PC-9 (cell line): ENCODE measurements around the gene CPNE4. TPM values are rescaled to one million over a fixed set of nuclear protein-coding genes. Genes with fewer than 3 reads are reported as not detected.

Experiments used
- BruUV-seq: library from RNA; stranded (reverse); fragments of 400-500 nt; replicated peaks from 2 replicates; lab custom pipeline; 2021; lab: Mats Ljungman, UMichigan
- CTCF ChIA-PET: fragments of 300-600 bp; sonication (Branson Sonifier 250); formaldehyde crosslinking; loops from one replicate; lab custom pipeline; 2022; ENCODE audit warnings: antibody characterized with exemption; lab: Charles Lee
- POLR2A ChIA-PET: fragments of 300-600 bp; sonication (Branson Sonifier 250); formaldehyde crosslinking; loops from one replicate; lab custom pipeline; 2022; ENCODE audit warnings: antibody characterized with exemption; ENCODE audit not compliant: unreplicated experiment; lab: Charles Lee
- DNase-seq, 2 experiments: peaks; one replicate each; pipeline versions ENCODE4 v3.0.0 to v3.0.0-alpha.2; 2015 to 2022; ENCODE audit warnings: mixed read lengths in 1 of 2
- H2AFZ ChIP-seq: fragments of 200-600 bp; sonication (generic); 2 replicates; pipeline ENCODE4 v1.8.1; 2017; ENCODE audit warnings: antibody characterized with exemption
- H3F3A ChIP-seq: fragments of 200-600 bp; sonication (generic); 2 replicates; pipeline ENCODE4 v1.8.1; 2017; ENCODE audit warnings: antibody characterized with exemption, mild to moderate bottlenecking, low read depth; ENCODE audit not compliant: insufficient read depth
- H3K27ac ChIP-seq: fragments of 200-600 bp; sonication (generic); 2 replicates; pipeline ENCODE4 v1.6.1; 2016; ENCODE audit warnings: mixed run types
- H3K27me3 ChIP-seq: fragments of 200-600 bp; sonication (generic); 2 replicates; pipeline ENCODE4 v1.6.1; 2016; ENCODE audit warnings: low read depth, mixed run types; ENCODE audit not compliant: insufficient read depth
- H3K36me3 ChIP-seq: fragments of 200-600 bp; sonication (generic); 2 replicates; pipeline ENCODE4 v1.6.1; 2016; ENCODE audit warnings: low read depth, mixed run types
- H3K4me1 ChIP-seq: fragments of 200-600 bp; sonication (generic); replicated peaks from 2 replicates; pipeline ENCODE4 v1.6.1; 2016; ENCODE audit warnings: mixed run types; ENCODE audit not compliant: insufficient read depth
- H3K4me2 ChIP-seq: fragments of 200-600 bp; sonication (generic); 2 replicates; pipeline ENCODE4 v1.6.1; 2017; ENCODE audit warnings: mixed run types
- H3K4me3 ChIP-seq: fragments of 200-600 bp; sonication (generic); 2 replicates; pipeline ENCODE4 v1.6.1; 2016; ENCODE audit warnings: mixed run types
- H3K79me2 ChIP-seq: fragments of 200-600 bp; sonication (generic); 2 replicates; pipeline ENCODE4 v1.6.1; 2017; ENCODE audit warnings: low read depth, mixed run types
- H3K9me2 ChIP-seq: fragments of 200-600 bp; sonication (generic); 2 replicates; pipeline ENCODE4 v1.8.1; 2017; ENCODE audit warnings: mild to moderate bottlenecking; ENCODE audit not compliant: insufficient read depth
- H3K9me3 ChIP-seq: fragments of 200-600 bp; sonication (generic); 2 replicates; pipeline ENCODE4 v1.8.1; 2016; ENCODE audit warnings: low read depth; ENCODE audit not compliant: insufficient read depth
- H4K20me1 ChIP-seq: fragments of 200-600 bp; sonication (generic); 2 replicates; pipeline ENCODE4 v1.8.1; 2017; ENCODE audit not compliant: insufficient read depth
- EZH2 ChIP-seq: fragments of 200-600 bp; sonication (generic); IDR thresholded peaks from 2 replicates; pipeline ENCODE4 v1.8.0; 2017; ENCODE audit warnings: antibody characterized with exemption, low read depth
- intact Hi-C: fragments of 100-400 bp; cut with micrococcal nuclease; formaldehyde crosslinking; loops from one replicate; pipeline ENCODE4 v1.10.0; 2022; ENCODE audit not compliant: unreplicated experiment
- total RNA-seq: library from RNA; stranded (reverse); gene quantifications from 2 replicates; pipeline ENCODE4 v1.2.3, GENCODE V29; 2021
- TF ChIP-seq, protein P1 (sequence below): fragments of 200-600 bp; sonication (generic); conservative IDR thresholded peaks from 2 replicates; pipeline ENCODE4 v1.6.1; 2017; ENCODE audit warnings: mixed run types, antibody characterized with exemption, mild to moderate bottlenecking, moderate library complexity

CPNE4 gene
- total RNA-seq, 1 experiment from 2014 or later = 0.22 TPM

DNA sequence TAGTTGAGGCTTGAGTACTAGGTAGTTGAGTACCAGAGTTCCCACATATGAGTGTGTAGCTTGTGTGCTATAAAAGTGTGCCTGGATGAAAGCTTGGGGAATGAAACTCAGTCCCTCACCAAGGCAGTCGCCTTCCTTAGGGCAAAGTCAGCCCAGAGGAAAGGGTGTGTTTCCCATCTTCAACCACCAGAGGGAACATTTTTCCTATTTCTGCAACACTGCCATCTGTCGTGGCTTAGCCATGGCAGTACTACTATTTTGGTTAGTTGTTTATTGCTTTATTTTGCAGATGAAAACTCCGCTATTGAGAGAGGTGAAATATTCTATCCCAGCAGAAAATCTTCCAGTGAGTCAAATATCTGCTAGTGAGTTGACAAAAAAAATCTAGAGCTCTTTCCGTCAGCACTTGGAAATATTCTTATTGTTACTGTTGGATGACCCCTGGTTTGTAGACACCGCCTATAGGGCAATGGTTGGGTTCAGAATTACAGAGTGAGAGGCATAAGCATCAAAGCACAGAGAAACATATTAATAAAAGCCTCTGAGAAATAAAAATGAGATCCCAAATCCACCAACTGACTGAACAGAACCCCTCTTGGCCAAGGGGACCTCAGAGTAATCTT lies 239.9 kb downstream of the CPNE4 start:
- TF ChIP-seq, protein P1, sequence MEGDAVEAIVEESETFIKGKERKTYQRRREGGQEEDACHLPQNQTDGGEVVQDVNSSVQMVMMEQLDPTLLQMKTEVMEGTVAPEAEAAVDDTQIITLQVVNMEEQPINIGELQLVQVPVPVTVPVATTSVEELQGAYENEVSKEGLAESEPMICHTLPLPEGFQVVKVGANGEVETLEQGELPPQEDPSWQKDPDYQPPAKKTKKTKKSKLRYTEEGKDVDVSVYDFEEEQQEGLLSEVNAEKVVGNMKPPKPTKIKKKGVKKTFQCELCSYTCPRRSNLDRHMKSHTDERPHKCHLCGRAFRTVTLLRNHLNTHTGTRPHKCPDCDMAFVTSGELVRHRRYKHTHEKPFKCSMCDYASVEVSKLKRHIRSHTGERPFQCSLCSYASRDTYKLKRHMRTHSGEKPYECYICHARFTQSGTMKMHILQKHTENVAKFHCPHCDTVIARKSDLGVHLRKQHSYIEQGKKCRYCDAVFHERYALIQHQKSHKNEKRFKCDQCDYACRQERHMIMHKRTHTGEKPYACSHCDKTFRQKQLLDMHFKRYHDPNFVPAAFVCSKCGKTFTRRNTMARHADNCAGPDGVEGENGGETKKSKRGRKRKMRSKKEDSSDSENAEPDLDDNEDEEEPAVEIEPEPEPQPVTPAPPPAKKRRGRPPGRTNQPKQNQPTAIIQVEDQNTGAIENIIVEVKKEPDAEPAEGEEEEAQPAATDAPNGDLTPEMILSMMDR = peak; percentile 87
- TF ChIP-seq EZH2 = no peak
- no peaks in the 10 kb centered on the region for H3K9me3 ChIP-seq
- H2AFZ ChIP-seq = no peak overlapping the region
- POLR2A ChIA-PET = no interaction called here
- H3F3A ChIP-seq = no peaks in the 10 kb centered on the region
- H3K27ac ChIP-seq = no peak overlapping the region
- CTCF ChIA-PET = interaction anchor here (0.7 to 1.2 kb wide), 2 partner anchors 14 to 224 kb away, joined by 3 to 4 read pairs; no protein-coding TSS in a partner anchor
- no peaks in the 10 kb centered on the region for H4K20me1 ChIP-seq
- no peaks in the 10 kb centered on the region for H3K79me2 ChIP-seq
- H3K4me1 ChIP-seq = peaks cover 8% of the 10 kb centered on the region
- 0 out of 2 replicates have a peak overlapping the region, but pooled peaks have one; percentile 3 for H3K4me2 ChIP-seq
- 0 out of 2 replicates have a peak, but pooled peaks cover under 1% of the 10 kb centered on the region for H3K9me2 ChIP-seq
- H3K27me3 ChIP-seq = no peaks in the 10 kb centered on the region
- peak; percentile 32 to 44 for DNase-seq
- H3K4me3 ChIP-seq = no peak overlapping the region
- BruUV-seq = no TSS peak
- intact Hi-C loops = loop anchor here (1.0 to 5.0 kb wide), 5 partner anchors 234 to 763 kb away; no protein-coding TSS in a partner anchor
- H3K36me3 ChIP-seq = no peaks in the 10 kb centered on the region

DNA sequence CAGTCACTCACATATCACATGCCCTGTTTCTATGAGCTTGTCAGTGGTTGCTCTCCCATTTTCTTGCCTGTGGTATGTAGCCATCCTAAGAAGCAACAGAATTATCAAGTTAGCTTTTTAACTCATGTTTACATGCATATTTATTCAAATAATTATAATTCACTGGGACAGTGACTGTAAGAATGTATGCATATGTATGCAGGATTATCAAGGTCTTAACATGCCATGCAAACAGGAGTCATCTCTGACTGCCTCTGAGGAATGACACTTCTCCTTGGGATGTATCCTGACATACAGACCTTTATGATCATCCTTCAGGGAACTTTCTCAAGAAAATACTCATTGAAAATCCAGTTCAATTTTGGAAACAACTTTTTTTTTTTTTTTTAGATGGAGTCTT lies 240.9 kb downstream of the CPNE4 start:
- no TSS peak for BruUV-seq
- H3F3A ChIP-seq = no peaks in the 10 kb centered on the region
- no peak for DNase-seq
- TF ChIP-seq, protein P1 = no peak
- no peak for TF ChIP-seq EZH2
- H3K4me3 ChIP-seq = no peak overlapping the region
- H3K27ac ChIP-seq = no peak overlapping the region
- H3K9me3 ChIP-seq = no peaks in the 10 kb centered on the region
- H3K79me2 ChIP-seq = no peaks in the 10 kb centered on the region
- H2AFZ ChIP-seq = no peak overlapping the region
- intact Hi-C loops = loop anchor here (1.0 to 5.0 kb wide), 3 partner anchors 387 to 603 kb away; no protein-coding TSS in a partner anchor
- ChIA-PET CTCF (interaction anchor here (1.0 kb wide), 1 partner anchor 236 kb away, joined by 3 read pairs; no protein-coding TSS in a partner anchor), POLR2A (no interaction called here)
- no peaks in the 10 kb centered on the region for H3K27me3 ChIP-seq
- no peaks in the 10 kb centered on the region for H3K9me2 ChIP-seq
- H4K20me1 ChIP-seq = no peaks in the 10 kb centered on the region
- H3K4me1 ChIP-seq = peaks cover 8% of the 10 kb centered on the region
- H3K4me2 ChIP-seq = no peak overlapping the region
- no peaks in the 10 kb centered on the region for H3K36me3 ChIP-seq

DNA sequence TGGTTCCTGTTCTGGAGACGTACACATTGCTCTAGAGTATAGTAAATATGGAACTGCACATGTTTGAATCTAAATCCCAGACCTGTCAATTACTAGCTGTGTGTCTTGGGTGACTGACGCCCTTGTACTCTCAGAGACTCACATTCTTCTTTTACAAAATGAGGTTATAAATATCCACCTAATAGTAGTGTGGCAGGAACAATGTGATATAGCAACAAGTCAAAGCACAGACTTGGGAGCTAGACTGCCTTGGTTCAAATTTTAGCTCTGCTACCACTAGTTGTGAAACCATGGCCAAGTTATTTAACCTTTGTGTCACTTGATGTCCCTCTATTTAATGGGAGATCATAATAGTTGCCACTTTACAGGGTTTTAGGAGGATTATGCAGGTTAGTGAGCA lies 245.6 kb downstream of the CPNE4 start:
- Histone ChIP-seq H3K27me3 (no peaks in the 10 kb centered on the region), H3K4me2 (no peak overlapping the region), H3F3A (no peaks in the 10 kb centered on the region; the same call in 1 of the 2 replicates), H3K4me3 (no peak overlapping the region), H3K36me3 (no peaks in the 10 kb centered on the region), H2AFZ (no peak overlapping the region), H3K9me3 (no peaks in the 10 kb centered on the region), H3K4me1 (no peaks in the 10 kb centered on the region), H3K27ac (no peak overlapping the region), H3K9me2 (no peaks in the 10 kb centered on the region; the same call in 1 of the 2 replicates), H4K20me1 (no peaks in the 10 kb centered on the region), H3K79me2 (no peaks in the 10 kb centered on the region)
- CTCF ChIA-PET = no interaction called here
- POLR2A ChIA-PET = no interaction called here
- no peak for DNase-seq
- no TSS peak for BruUV-seq
- intact Hi-C loops = no loop called here
- TF ChIP-seq EZH2 = no peak
- TF ChIP-seq, protein P1 = no peak
